ENCODE data around the gene PPARA.
"Not testable (repeated sequence)": the region's sequence is repeated elsewhere in the genome, so short reads cannot be mapped to it uniquely, and the experiment has no call there.

PPARA gene

DNA sequence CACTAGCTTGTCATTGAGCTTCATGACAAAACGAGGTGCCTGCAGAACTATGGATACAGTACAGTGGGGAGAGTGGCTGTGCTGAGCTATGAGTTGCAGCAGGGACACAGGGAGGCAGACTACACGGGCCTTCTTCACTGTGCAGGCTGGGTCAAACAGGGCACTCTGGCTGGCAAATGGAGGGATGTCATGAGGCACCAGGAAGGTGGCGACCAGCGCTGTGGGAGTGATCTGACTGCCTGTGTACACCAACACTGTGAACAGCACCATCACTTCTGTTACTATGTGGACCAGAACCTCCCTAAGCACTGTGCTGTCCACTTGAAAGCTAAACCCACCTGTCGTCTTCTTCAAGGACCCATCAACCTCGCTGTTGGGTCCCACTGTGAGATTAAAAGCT is 109.7 kb downstream of the PPARA start:
- DNase-seq (ENCODE audit: low read depth): no peak
- H3K4me3 ChIP-seq (ENCODE audit: low read depth, low read length): no peak overlapping the region
- TF ChIP-seq CTCF (IDR thresholded peaks at IDR 0.05; ENCODE audit: control insufficient read depth, extremely low read depth, insufficient read depth): no peak

DNA sequence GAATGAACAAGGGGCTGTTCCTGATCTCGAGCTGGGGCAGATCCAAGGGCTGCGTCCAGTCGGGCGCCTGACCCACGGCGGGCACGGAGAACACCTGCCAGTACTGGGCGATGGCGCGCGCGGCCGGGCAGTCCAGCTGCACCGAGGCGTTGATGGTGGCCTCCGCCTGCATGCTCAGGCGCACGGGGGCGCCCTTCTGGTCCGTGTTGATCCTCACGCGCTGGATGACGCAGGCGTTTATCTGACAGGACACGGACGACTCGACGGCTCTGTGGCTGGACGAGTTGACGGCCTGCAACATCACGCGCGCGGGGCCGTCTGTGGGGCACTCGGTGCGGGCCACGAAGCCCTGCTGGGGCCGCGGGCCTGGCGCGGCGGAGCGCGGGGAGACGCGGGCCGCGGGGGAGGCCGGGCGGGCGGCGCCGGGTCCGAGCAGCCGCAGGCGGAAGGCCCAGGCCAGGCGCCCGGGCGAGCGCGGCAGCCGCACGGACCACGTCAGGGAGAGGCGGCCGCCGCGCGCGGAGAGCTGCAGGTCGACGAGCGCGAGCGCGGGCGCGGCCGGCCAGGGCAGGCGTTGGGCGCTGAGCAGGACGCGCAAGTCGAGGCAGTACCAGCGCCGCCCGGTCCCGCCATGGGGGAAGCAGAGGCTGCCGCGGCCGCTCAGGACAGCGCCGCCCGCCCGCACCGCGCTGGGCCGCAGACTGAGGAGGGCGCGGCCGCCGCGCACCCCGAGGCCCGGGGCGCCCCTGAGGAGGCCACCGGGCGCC is 112.3 kb downstream of the PPARA start:
- no peak for DNase-seq (ENCODE audit: low read depth)
- TF ChIP-seq CTCF (IDR thresholded peaks at IDR 0.05; ENCODE audit: control insufficient read depth, extremely low read depth, insufficient read depth): no peak
- H3K4me3 ChIP-seq (ENCODE audit: low read depth, low read length): no peak overlapping the region

GRCh38 chr22:46263216-46263590 is 112.9 kb downstream of the PPARA start, which contains the start of gene PKDREJ:
Gene PKDREJ (minus strand): TSS chr22:46263343. CDS start chr22:46263322, 21 bp downstream.
- DNase-seq (ENCODE audit: low read depth): no peak
- TF ChIP-seq CTCF (IDR thresholded peaks at IDR 0.05; ENCODE audit: control insufficient read depth, extremely low read depth, insufficient read depth): no peak
- no peak within 1 kb of the TSS for H3K4me3 ChIP-seq (ENCODE audit: low read depth, low read length)

DNA sequence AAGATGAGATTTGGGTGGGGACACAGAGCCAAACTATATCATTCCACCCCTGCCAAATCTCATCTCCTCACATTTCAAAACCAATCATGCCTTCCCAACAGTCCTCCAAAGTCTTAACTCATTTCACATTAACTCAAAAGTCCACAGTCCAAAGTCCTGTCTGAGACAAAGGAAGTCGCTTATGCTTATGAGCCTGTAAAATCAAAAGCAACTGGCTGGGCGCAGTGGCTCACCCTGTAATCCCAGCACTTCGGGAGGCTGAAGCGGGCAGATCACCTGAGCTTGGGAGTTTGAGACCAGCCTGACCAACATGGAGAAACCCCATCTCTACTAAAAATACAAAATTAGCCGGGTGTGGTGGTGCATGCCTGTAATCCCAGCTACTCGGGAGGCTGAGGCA is 114.2 kb downstream of the PPARA start:
- H3K4me3 ChIP-seq (ENCODE audit: low read depth, low read length); DNase-seq (ENCODE audit: low read depth): not testable (repeated sequence)

DNA sequence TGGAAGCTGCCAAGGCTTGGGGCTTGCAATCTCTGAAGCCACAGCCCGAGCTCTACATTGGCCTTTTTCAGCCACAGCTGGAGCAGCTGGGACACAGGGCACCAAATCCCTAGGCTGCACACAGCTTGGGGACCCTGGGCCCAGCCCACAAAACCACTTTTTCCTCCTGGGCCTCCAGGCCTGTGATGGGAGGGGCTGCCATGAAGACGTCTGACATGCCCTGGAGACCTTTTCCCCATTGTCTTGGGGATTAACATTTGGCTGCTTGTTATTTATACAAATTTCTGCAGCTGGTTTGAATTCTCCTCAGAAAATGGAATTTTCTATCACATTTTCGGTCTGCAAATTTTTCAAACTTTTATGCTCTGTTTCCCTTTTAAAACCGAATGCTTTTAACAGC is 115.3 kb downstream of the PPARA start:
- not testable (repeated sequence) for H3K4me3 ChIP-seq (ENCODE audit: low read depth, low read length); DNase-seq (ENCODE audit: low read depth)

GRCh38 chr22:46267431-46268279 is 117.3 kb downstream of the PPARA start, which contains the start of gene TTC38:
Gene TTC38 (plus strand): TSS chr22:46268008. CDS start chr22:46268040, 32 bp downstream.
- DNase-seq (ENCODE audit: low read depth): peak; percentile 74
- H3K4me3 ChIP-seq (ENCODE audit: low read depth, low read length): peak within 1 kb of the TSS; percentile 86
- TF ChIP-seq CTCF (IDR thresholded peaks at IDR 0.05; ENCODE audit: control insufficient read depth, extremely low read depth, insufficient read depth): no peak

GRCh38 chr22:46269564-46269963 is 119.2 kb downstream of the PPARA start:
- DNase-seq (ENCODE audit: low read depth): peak; percentile 17
- no peak for TF ChIP-seq CTCF (IDR thresholded peaks at IDR 0.05; ENCODE audit: control insufficient read depth, extremely low read depth, insufficient read depth)
- no peak overlapping the region for H3K4me3 ChIP-seq (ENCODE audit: low read depth, low read length)
